ENCODE results near the gene IFITM5.

The IFITM5 gene

DNA sequence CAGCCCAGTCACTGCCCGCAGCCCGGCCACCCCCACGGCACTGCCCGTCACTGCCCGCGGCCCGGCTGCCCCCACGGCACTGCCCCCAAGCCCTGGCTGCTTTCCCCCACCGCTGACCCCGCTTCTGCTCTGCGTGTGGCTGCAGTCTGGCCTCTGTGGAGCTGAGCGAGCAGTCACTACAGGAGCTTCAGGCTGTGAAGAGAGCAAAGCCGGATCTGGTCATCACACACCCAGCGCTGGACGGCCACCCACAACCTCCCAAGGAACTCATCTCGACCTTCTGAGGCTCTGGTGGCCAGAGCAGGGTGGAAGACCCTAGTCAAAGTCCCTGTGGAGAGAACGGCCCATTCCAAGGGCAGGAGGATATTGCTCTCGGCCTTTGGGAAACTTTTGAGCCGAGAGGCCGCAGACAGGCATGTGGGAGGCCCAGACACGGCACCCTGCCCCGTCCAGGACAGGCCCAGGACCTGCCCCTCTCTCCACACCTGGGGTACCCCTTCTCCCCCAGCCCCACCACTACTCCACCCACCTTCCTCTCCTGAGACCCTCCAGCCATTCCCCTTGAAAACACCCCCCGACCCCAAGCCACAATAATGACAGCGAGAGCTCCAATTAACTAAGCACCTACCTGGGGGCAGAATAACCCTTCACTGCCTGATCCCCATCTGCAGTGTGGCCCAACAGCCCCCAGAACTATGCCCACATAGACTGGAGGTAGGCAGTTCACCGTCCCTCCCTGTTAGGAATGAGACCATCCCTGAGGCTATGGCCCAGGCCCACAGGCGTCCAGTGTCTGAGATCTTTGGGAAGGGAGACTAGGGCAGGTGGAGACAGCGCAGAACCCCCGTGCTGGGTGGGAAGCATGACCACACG, 14.1 kb downstream of the IFITM5 start:
- no peak for FAIRE-seq
- no peak for DNase-seq (ENCODE audit: low spot score)

DNA sequence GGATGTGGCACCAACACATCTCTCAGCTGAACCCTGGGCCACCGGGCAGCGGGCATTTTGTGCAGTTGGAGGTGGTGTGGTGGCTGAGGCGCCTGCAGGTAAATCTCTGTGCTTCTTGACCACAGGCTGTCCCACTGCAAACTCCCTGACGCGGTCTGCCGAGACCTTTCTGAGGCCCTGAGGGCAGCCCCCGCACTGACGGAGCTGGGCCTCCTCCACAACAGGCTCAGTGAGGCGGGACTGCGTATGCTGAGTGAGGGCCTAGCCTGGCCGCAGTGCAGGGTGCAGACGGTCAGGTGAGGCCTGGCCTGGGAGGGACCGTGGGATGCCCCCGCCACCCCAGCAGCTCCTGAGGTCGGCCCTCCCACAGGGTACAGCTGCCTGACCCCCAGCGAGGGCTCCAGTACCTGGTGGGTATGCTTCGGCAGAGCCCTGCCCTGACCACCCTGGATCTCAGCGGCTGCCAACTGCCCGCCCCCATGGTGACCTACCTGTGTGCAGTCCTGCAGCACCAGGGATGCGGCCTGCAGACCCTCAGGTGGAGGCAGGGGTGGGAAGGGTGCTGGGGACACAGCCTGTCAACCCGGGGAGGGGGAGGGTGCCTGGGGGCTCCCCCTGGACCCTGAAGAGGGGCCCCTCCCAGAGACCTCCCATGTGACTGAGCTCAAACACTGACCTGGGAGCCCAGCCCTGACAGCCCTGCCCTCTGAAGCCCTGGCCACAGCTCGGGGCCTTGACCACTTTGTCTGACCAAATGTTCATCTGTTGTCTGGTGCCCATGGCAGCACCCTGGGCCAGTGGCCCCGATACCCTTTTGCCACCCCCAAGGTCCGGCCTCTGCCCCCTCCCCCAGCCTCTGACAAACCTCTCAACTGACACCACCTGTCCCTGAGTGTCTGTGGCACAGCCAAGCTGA, 15.0 kb downstream of the IFITM5 start:
- DNase-seq (ENCODE audit: low spot score) (no peak), FAIRE-seq (no peak)

DNA sequence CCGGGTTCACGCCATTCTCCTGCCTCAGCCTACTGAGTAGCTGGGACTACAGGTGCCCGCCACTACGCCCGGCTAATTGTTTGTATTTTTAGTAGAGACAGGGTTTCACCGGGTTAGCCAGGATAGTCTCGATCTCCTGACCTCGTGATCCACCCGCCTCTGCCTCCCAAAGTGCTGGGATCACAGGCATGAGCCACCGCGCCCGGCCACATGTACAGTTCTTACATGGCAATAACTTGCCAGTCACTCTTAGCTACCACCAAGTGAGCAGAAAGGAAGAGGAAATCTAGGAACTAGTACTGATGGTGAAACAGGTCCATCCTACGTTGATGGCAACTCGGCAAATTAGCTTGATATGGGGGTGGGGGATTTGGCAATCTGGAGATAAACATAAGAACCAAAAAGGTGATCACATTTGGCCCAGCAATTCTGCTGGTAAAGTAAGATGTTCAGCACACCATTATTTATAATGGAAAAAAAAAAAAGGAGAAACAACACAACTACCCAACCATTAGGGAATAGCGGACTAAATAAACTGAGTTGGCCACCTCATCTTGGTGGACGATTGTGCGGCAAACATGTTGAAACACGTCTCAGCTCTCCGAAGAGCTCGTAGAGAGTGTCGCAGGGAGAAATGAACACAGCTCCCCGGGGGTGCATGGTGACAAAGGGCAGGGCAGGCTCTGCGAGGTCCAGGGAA, 15.8 kb downstream of the IFITM5 start:
- no peak for FAIRE-seq

DNA sequence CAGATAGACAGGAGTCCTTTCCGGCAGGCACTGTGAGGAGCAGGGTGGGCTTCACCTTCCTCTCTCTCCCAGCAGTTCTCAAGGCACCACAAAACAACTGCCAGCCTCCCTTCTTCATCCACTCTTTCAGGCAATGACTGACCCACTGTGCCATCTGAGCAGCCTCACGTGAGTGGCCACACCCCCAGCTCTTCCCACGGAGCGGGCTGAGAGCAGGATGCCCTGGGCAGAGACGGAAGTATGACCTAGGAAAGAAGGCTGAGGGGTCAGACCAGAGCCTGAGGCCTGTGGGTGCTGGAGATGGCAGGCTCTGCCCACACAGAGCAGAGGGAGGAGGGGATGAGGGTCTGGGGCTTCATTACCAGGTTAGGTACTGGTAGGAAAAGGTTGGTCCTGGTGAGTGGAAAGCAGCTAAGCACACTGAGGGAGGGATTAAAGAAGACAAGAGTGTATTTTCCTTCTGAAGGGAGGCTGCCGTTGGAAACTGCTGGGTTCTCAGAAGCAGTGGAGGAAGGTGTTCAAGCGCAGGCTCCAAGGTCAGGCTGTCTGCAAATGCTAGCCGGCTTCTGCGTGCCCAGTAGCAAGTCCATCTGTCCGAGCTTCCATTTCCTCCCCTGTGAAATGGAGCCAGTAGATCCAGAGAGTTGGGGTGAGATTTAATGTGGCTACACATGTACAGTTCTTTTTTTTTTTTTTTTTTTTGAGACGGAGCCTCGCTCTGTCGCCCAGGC, 16.5 kb downstream of the IFITM5 start:
- no peak for FAIRE-seq
- DNase-seq (ENCODE audit: low spot score), result no peak

More for the DNA sequence above, 15.8 kb downstream of the IFITM5 start:
- DNase-seq (ENCODE audit: low spot score), result no peak

DNA sequence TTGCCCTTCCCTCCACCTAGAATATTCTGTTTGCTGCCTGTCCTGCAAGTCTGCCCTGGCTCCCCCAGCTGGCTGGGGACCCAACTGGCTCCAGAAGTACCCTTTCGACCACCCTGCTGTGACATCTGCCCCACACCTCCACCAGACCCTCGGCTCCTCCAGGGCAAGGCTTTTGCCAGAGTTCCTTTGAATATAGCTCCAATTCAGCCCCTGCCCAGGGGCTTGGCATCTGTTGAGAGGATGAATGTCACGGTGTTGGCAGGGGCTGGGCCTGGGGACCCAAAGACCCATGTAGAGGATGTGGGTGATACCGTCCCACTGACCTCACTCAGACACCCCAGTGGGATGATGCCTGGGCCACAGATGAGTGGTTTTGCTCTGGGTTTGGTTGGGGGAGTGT, 17.2 kb downstream of the IFITM5 start:
- FAIRE-seq, result no peak
- DNase-seq (ENCODE audit: low spot score), result no peak

DNA sequence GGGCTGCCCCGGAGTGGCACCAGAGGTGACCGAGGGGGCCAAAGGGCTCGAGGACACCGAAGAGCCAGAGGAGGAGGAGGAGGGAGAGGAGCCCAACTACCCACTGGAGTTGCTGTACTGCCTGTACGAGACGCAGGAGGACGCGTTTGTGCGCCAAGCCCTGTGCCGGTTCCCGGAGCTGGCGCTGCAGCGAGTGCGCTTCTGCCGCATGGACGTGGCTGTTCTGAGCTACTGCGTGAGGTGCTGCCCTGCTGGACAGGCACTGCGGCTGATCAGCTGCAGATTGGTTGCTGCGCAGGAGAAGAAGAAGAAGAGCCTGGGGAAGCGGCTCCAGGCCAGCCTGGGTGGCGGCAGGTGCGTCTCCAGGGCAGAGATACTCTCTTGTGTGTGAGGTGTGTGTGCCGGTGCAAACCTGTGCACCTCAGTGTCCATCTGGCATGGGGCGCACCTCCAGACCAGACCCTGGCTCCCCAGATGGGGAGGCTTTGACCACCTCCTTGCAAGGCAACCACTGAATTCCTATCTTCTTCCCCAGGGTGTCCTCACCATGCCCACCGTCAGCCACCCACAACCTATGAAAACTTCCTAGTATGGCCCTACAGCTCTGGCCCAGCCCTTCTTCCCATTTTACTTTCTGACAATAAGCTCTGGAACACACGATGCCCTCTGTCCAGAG, 17.7 kb downstream of the IFITM5 start:
- FAIRE-seq, result no peak
- DNase-seq (ENCODE audit: low spot score), result no peak

DNA sequence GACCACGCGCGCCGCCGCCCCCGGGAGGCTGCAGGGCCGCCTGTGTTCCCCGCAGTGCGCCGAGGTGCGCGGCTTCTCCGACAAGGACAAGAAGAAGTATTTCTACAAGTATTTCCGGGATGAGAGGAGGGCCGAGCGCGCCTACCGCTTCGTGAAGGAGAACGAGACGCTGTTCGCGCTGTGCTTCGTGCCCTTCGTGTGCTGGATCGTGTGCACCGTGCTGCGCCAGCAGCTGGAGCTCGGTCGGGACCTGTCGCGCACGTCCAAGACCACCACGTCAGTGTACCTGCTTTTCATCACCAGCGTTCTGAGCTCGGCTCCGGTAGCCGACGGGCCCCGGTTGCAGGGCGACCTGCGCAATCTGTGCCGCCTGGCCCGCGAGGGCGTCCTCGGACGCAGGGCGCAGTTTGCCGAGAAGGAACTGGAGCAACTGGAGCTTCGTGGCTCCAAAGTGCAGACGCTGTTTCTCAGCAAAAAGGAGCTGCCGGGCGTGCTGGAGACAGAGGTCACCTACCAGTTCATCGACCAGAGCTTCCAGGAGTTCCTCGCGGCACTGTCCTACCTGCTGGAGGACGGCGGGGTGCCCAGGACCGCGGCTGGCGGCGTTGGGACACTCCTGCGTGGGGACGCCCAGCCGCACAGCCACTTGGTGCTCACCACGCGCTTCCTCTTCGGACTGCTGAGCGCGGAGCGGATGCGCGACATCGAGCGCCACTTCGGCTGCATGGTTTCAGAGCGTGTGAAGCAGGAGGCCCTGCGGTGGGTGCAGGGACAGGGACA, 18.4 kb downstream of the IFITM5 start:
- FAIRE-seq, result no peak
- no peak for DNase-seq (ENCODE audit: low spot score)

DNA sequence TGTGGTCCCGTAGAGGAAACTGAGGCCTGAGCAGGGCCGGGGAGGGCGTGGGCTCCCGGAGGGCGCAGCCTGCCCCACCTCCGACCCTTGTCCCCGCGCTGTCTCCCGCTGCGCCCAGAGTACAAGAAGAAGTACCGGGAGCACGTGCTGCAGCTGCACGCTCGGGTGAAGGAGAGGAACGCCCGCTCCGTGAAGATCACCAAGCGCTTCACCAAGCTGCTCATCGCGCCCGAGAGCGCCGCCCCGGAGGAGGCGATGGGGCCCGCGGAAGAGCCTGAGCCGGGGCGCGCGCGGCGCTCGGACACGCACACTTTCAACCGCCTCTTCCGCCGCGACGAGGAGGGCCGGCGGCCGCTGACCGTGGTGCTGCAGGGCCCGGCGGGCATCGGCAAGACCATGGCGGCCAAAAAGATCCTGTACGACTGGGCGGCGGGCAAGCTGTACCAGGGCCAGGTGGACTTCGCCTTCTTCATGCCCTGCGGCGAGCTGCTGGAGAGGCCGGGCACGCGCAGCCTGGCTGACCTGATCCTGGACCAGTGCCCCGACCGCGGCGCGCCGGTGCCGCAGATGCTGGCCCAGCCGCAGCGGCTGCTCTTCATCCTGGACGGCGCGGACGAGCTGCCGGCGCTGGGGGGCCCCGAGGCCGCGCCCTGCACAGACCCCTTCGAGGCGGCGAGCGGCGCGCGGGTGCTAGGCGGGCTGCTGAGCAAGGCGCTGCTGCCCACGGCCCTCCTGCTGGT, 19.2 kb downstream of the IFITM5 start:
- FAIRE-seq, result no peak
- DNase-seq (ENCODE audit: low spot score), result no peak

DNA sequence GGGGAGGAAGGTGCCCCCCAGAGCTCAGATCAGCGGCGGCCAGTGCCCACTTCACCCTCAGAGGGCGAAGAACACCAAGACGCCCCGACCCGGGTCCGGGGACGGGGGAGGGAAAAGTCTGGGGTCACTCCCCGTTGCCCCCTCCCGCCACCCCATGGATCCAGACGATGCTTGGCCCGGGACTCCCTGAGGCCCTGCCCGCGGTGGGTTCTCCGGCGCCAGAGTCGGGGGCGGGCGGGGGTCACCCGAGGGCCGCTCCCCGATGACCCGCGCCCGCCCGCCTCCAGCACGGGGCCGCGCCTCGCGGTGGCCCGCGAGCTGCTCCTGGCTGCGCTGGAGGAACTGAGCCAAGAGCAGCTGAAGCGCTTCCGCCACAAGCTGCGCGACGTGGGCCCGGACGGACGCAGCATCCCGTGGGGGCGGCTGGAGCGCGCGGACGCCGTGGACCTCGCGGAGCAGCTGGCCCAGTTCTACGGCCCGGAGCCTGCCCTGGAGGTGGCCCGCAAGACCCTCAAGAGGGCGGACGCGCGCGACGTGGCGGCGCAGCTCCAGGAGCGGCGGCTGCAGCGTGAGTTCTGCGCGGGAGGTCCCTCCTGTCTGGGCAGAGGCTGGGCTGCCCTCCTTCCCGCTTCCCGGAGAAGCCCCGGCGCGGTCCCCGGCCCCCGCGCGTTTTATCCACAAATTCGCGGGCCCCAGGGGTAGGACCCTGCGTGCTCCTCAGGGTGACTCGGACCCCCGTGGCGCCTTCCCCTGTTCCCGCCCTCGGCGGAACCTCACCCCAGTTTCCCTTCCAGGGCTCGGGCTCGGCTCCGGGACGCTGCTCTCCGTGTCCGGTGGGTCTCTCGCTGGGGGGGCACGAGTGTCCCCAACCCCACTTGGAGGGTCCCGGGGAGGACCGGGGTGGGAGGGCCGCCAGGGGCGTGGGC, 20.0 kb downstream of the IFITM5 start:
- DNase-seq (ENCODE audit: low spot score), result no peak
- no peak for FAIRE-seq

DNA sequence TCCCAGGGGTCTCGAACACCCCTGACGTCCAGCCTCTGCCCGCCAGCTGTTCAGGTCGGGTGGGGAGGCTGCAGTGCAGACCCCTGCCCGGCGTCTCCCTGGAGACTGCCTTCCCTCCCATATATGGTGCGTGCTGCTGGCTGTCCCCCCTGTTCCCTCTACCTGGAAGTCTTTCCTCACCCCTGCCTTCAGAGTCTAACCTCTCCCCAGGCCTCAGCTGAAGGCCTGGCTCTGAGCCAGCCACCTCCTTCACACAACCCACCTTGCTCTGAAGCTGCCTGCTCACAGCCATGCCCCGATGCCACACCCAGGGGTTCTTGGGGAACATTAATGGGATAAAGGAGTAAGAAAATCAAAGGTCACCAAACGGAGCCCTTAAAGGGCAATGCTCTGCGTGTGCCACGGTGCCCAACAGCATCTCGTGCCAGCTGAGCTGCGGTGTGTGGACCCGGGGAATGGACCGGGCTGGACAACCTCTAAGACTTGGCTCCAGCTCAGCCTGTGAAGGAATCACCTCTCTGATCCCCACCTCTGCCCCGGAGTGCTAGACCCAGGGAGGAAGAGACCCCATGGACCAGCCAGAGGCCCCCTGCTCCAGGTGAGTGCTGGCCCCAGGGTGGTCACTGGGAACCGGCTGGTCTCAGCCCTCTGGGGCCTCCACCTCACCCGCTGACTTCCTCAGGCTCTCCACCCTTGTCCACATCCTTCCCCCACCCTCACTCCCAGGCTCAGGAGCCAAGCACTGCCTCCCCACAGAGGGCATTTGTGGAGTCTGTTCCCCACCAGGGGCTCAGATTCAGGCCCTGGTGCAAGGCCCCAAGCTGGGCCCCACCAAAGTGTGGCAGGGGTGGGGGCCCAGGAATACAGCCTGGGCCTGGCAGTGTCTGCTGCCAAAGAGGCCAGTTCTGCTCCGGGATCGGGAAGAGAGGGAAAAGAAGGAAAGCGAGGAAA, 21.1 kb downstream of the IFITM5 start, which contains the start of gene NLRP6:
Gene NLRP6 (plus strand): TSS at position 407 of the 951 bp plus-strand sequence. CDS start 163 bp downstream, at position 570.
- FAIRE-seq (no peak), DNase-seq (ENCODE audit: low spot score) (no peak)

DNA sequence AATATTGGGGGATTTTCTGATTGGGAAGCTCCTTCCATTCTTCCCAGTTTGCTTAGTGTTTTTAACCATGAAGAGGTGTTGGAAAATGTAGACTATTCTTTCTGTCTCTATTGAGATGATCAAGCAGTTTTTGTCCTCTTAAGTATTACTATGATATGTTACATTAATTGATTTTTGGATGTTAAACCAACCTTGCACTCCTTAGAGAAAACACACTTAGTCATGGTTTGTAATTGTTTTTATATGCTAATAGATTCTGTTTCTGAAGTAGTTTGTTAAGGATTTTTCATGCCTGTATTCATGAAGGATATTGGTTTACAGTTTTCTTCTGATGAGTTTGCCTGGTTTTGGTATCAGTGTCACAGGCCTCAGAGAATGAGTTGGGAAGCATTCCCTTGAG, 23.1 kb downstream of the IFITM5 start:
- no peak for FAIRE-seq
- no peak for DNase-seq (ENCODE audit: low spot score)

DNA sequence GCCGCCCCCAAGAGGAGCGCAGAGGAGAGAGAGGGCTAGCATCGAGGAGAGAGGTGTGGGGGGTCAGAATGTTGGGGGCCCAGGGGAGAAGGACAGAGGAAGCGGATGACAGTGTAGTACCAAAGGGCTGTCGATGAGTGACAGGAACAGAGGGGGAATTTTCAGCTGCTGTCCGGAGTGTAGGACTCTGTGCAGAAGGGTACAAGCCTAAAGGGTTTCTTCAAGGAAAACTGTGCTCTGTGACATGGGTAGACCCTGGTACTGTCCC, 26.5 kb downstream of the IFITM5 start:
- DNase-seq (ENCODE audit: low spot score) (no peak), FAIRE-seq (no peak)

DNA sequence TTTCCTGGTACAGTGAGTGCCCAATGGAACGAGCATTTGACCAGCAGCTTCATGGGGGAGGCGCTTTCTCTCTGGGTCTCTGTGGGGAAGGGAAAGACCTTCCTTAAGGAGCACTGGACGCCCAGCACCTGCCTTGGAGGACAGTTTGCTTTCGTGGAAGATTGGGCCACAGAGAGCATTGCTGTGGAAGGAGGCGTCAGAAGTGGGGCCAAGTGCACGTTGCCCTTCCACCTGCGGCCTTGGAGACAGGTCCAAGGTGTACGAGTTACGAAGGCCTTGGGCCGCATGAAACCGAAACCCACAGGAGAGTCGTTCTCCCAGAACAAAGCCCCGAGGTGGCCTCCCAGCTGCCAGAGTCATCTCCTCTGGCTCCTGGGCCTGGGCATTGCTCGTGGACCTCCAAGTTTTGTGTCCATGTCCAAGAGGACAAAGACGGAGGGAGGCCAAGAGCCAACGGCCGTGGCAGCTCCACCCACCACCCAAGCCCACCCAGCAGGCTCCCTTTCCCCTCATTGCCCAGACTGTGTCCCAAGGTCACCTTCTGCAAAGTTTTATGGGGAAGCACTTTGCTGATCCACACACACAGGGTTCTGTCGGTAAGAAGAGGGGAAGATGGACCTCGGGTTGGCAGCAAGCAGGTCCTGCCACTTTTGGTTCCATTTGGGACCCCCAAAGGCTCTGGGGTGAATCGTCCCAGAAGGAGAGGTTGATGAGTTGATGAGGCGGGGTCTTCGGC, 27.0 kb downstream of the IFITM5 start:
- no peak for DNase-seq (ENCODE audit: low spot score)
- no peak for FAIRE-seq

DNA sequence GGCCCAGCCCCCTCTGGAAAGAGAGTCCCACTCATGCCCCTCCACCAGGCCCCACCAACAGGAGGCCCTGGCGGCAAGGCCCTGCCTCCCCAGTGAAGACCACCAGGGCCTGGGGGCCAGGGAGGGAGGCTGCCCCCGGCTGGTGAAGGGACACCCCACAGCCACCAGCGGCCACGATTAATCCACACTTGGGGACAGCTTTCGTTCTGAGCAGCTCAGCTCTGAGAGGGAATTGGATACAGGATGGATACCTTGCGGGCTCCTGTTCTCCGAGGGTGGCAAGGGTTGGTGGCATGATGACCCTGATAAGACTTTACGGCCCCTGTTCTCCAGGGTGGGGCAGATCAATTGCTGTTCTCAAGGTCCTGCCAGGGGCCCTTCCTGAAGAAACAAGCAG, 28.0 kb downstream of the IFITM5 start:
- FAIRE-seq (no peak), DNase-seq (ENCODE audit: low spot score) (no peak)

DNA sequence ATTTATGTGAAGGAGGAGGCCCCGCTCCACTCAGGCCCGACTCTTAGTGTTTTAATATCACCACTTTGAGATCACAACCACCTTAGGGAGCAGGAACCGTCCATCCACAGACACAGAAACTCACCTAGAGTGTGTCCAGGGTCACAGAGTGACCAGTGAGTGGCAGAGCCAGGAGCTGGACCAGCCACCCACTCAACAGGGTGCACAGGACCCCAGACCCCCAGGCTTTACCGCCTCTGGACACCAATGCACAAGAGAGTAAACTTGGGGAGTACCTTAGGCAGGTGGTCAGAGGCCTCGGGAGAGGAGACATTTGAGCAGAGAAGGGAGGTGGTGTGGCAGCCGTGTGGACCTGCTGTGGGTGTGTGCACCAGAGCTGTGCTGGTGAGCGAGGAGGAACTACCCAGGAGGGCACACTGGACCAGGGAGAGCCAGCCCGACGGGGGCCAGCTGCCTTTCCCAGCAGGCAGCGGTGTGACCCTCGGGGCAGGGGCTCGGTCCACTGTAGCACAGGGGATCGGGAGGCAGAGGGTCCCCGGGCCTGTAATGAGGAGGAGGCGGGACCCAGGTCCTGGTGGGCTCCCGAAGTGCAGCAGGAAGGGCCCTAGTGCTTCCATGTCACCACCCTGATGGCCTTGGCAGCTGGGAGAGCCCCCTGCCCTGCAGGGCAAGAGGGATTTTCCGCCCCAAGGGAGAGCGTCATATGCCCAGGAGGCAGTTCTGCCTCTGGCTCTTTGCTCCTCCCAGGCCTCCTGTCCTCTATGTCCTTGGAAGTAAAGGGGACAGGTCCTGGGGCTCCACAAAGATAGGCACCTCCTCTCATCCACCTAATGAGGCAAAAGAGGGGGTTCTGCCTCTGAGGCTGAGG, 28.6 kb downstream of the IFITM5 start:
- FAIRE-seq, result no peak
- DNase-seq (ENCODE audit: low spot score), result no peak

Data from RCC 7860 (cell line).